HG03439 (cell line): Measurements from ENCODE around the gene SLC16A14.

Experiments used
- ATAC-seq: cut with Tn5 transposase; IDR thresholded peaks from one replicate; pipeline ENCODE4 v1.9.1; 2021; ENCODE audit warnings: mild to moderate bottlenecking, moderate library complexity; ENCODE audit not compliant: unreplicated experiment

SLC16A14 gene

GRCh38 chr2:230042195-230042594 is 26.5 kb downstream of the SLC16A14 start:
- ATAC-seq: no peak

GRCh38 chr2:230023313-230023712 is 45.4 kb downstream of the SLC16A14 start:
- ATAC-seq: no peak

- no peak for ATAC-seq
Measured at GRCh38 chr2:230019742-230020141, 49.0 kb downstream of the SLC16A14 start.

GRCh38 chr2:230018153-230018552 is 50.6 kb downstream of the SLC16A14 start:
- ATAC-seq: no peak

- no peak for ATAC-seq
Measured at GRCh38 chr2:230016844-230017243, 51.9 kb downstream of the SLC16A14 start.

- ATAC-seq: no peak
Measured at GRCh38 chr2:230012267-230012884, 56.3 kb downstream of the SLC16A14 start.

GRCh38 chr2:230011617-230012016 is 57.1 kb downstream of the SLC16A14 start:
- ATAC-seq: no peak

GRCh38 chr2:230010501-230010900 is 58.2 kb downstream of the SLC16A14 start:
- ATAC-seq: no peak

GRCh38 chr2:230008708-230009066 is 60.0 kb downstream of the SLC16A14 start:
- ATAC-seq: no peak

GRCh38 chr2:230007931-230008707 is 60.6 kb downstream of the SLC16A14 start:
- ATAC-seq: no peak

GRCh38 chr2:230000118-230000841 is 68.4 kb downstream of the SLC16A14 start:
- peak; percentile 77 for ATAC-seq

- no peak for ATAC-seq
Measured at GRCh38 chr2:229997565-229997964, 71.2 kb downstream of the SLC16A14 start.

GRCh38 chr2:229996320-229996719 is 72.4 kb downstream of the SLC16A14 start:
- no peak for ATAC-seq

GRCh38 chr2:229993236-229993635 is 75.5 kb downstream of the SLC16A14 start:
- no peak for ATAC-seq
